CD14-positive monocyte (primary cell): Measurements from ENCODE around the gene PTPRD. TPM values are rescaled to one million over a fixed set of nuclear protein-coding genes. Genes with fewer than 3 reads are reported as not detected.

Experiments
- DNase-seq, 3 donors: peaks; one replicate each; pipeline ENCODE4 v3.0.0-alpha.2; 2011 to 2022
- H2AFZ ChIP-seq: 2 replicates; pipeline ENCODE4 v1.6.0; 2012; ENCODE audit warnings: mild to moderate bottlenecking, low read depth, low read length, inconsistent platforms; ENCODE audit not compliant: insufficient read depth, poor library complexity, severe bottlenecking
- H3K27ac ChIP-seq, 2 donors: 1 replicate in 1 of 2; 2 replicates in 1 of 2; pipeline ENCODE4 v1.5.1; 2012 to 2013; ENCODE audit warnings: low read length in 2 of 2, control low read depth in 1 of 2, inconsistent platforms in 1 of 2, low read depth in 1 of 2, mild to moderate bottlenecking in 1 of 2
- H3K27me3 ChIP-seq, 2 donors: one replicate each; pipeline versions ENCODE4 v1.6.0 to v1.6.1; 2011 to 2013; ENCODE audit warnings: low read length in 2 of 2; ENCODE audit not compliant: control insufficient read depth in 2 of 2, insufficient read depth in 2 of 2
- H3K36me3 ChIP-seq, 2 donors: replicated peaks in 1 of 2; 1 replicate in 1 of 2; 2 replicates in 1 of 2; pipeline versions ENCODE4 v1.5.1 to v1.6.1; 2012 to 2013; ENCODE audit warnings: low read length in 2 of 2, control low read depth in 1 of 2, inconsistent platforms in 1 of 2, mild to moderate bottlenecking in 1 of 2; ENCODE audit not compliant: insufficient read depth in 2 of 2, control insufficient read depth in 1 of 2
- H3K4me1 ChIP-seq, 2 donors: 1 replicate in 1 of 2; 2 replicates in 1 of 2; pipeline versions ENCODE4 v1.5.1 to v1.6.1; 2012 to 2013; ENCODE audit warnings: low read length in 2 of 2, control low read depth in 1 of 2, inconsistent platforms in 1 of 2, mild to moderate bottlenecking in 1 of 2, moderate library complexity in 1 of 2; ENCODE audit not compliant: insufficient read depth in 2 of 2, control insufficient read depth in 1 of 2
- H3K4me2 ChIP-seq: replicated peaks from 2 replicates; pipeline ENCODE3; 2012; ENCODE audit warnings: low read length, moderate library complexity, mild to moderate bottlenecking; ENCODE audit not compliant: poor library complexity, severe bottlenecking; ENCODE audit errors: extremely low read depth
- H3K4me3 ChIP-seq, 3 experiments: fragments of 200-600 bp in 1 of 3; sonication (generic) in 1 of 3; replicated peaks in 1 of 3; 1 replicate in 2 of 3; 2 replicates in 1 of 3; pipeline ENCODE4 v1.5.1; 2011 to 2013; ENCODE audit warnings: low read length in 3 of 3, mild to moderate bottlenecking in 3 of 3, control low read depth in 2 of 3, low read depth in 2 of 3, inconsistent platforms in 1 of 3, moderate library complexity in 1 of 3
- H3K79me2 ChIP-seq: 2 replicates; pipeline ENCODE4 v1.6.0; 2012; ENCODE audit warnings: mild to moderate bottlenecking, control low read depth, inconsistent platforms, low read length, moderate library complexity; ENCODE audit not compliant: insufficient read depth
- H3K9ac ChIP-seq: 2 replicates; pipeline ENCODE4 v1.6.0; 2017; ENCODE audit warnings: low read length, mild to moderate bottlenecking; ENCODE audit not compliant: insufficient read depth, poor library complexity, severe bottlenecking
- H3K9me3 ChIP-seq, 2 donors: replicated peaks in 1 of 2; 1 replicate in 1 of 2; 2 replicates in 1 of 2; pipeline versions ENCODE4 v1.5.1 to v1.6.1; 2012 to 2013; ENCODE audit warnings: low read length in 2 of 2, control low read depth in 1 of 2; ENCODE audit not compliant: control insufficient read depth in 1 of 2, insufficient read depth in 1 of 2
- H4K20me1 ChIP-seq: 2 replicates; pipeline ENCODE4 v1.6.0; 2012; ENCODE audit warnings: mild to moderate bottlenecking, low read length, control low read depth, moderate library complexity; ENCODE audit not compliant: insufficient read depth
- H3K27ac Mint-ChIP-seq, 7 donors: one replicate each; pipeline ENCODE4 v1.8.0; 2020; ENCODE audit warnings: mild to moderate bottlenecking in 7 of 7, mixed read lengths in 7 of 7, moderate library complexity in 6 of 7, inconsistent platforms in 2 of 7
- H3K27me3 Mint-ChIP-seq, 3 donors: one replicate each; pipeline ENCODE4 v1.8.0; 2021 to 2022; ENCODE audit warnings: low read depth in 3 of 3, mild to moderate bottlenecking in 3 of 3, mixed read lengths in 3 of 3, moderate library complexity in 3 of 3, inconsistent platforms in 1 of 3
- H3K36me3 Mint-ChIP-seq, 2 donors: one replicate each; pipeline ENCODE4 v1.8.0; 2020; ENCODE audit warnings: mixed read lengths in 2 of 2, inconsistent platforms in 1 of 2, mild to moderate bottlenecking in 1 of 2
- H3K4me1 Mint-ChIP-seq: one replicate; pipeline ENCODE4 v1.8.0; 2020; ENCODE audit warnings: mild to moderate bottlenecking, mixed read lengths
- H3K4me3 Mint-ChIP-seq, 2 donors: one replicate each; pipeline ENCODE4 v1.8.0; 2020; ENCODE audit warnings: mild to moderate bottlenecking in 2 of 2, mixed read lengths in 2 of 2, moderate library complexity in 1 of 2
- H3K9me3 Mint-ChIP-seq, 7 donors: one replicate each; pipeline ENCODE4 v1.8.0; 2020 to 2022; ENCODE audit warnings: mixed read lengths in 7 of 7, mild to moderate bottlenecking in 6 of 7, moderate library complexity in 6 of 7, inconsistent platforms in 2 of 7
- WGBS: methylation state at CpG from one replicate; pipeline ENCODE4 v1.1.5; 2013; ENCODE audit warnings: missing lambda C conversion rate; ENCODE audit not compliant: insufficient coverage; 5-methylcytosine and 5-hydroxymethylcytosine counted together
- intact Hi-C, 2 donors: fragments of 100-400 bp; cut with micrococcal nuclease; formaldehyde crosslinking; loops; one replicate each; pipeline versions ENCODE4 v1.15.0 to v1.15.1; 2023
- polyA plus RNA-seq, 3 donors: library from polyadenylated mRNA; depleted of rRNA in 1 of 3; unstranded in 2 of 3; stranded (reverse) in 1 of 3; fragments of 300-500 nt in 2 of 3; fragments of >200 nt in 1 of 3; fragmentation: Illumina TruSeq in 2 of 3; gene quantifications; 1 replicate in 2 of 3; 2 replicates in 1 of 3; pipeline ENCODE4 v1.2.3, GENCODE V29; 2012 to 2021
- TF ChIP-seq, protein P1 (sequence below): fragments of 200-600 bp; IDR thresholded peaks from one replicate; pipeline ENCODE4 v1.8.0; 2022; ENCODE audit warnings: antibody characterized with exemption, mild to moderate bottlenecking

PTPRD gene
- polyA plus RNA-seq, 3 donors: not detected

GRCh38 chr9:8879284-8879683 is 1733.5 kb downstream of the PTPRD start:
- Mint-ChIP-seq H3K4me3 (no peak overlapping the region), H3K9me3 (peaks cover 0 to 5% (median 0%) of the 10 kb centered on the region in 7 donors), H3K36me3 (no peaks in the 10 kb centered on the region), H3K27ac (no peak overlapping the region), H3K4me1 (no peaks in the 10 kb centered on the region), H3K27me3 (no peaks in the 10 kb centered on the region)
- intact Hi-C loops: no loop called here
- Histone ChIP-seq H3K27me3 (no peaks in the 10 kb centered on the region), H3K36me3 (no peaks in the 10 kb centered on the region), H3K4me1 (no peaks in the 10 kb centered on the region), H2AFZ (no peak overlapping the region), H3K4me2 (no peak overlapping the region), H4K20me1 (no peaks in the 10 kb centered on the region), H3K9me3 (no peaks in the 10 kb centered on the region), H3K4me3 (no peak overlapping the region), H3K79me2 (no peaks in the 10 kb centered on the region), H3K9ac (no peak overlapping the region), H3K27ac (no peak overlapping the region)
- no peak for DNase-seq
- TF ChIP-seq, protein P1, sequence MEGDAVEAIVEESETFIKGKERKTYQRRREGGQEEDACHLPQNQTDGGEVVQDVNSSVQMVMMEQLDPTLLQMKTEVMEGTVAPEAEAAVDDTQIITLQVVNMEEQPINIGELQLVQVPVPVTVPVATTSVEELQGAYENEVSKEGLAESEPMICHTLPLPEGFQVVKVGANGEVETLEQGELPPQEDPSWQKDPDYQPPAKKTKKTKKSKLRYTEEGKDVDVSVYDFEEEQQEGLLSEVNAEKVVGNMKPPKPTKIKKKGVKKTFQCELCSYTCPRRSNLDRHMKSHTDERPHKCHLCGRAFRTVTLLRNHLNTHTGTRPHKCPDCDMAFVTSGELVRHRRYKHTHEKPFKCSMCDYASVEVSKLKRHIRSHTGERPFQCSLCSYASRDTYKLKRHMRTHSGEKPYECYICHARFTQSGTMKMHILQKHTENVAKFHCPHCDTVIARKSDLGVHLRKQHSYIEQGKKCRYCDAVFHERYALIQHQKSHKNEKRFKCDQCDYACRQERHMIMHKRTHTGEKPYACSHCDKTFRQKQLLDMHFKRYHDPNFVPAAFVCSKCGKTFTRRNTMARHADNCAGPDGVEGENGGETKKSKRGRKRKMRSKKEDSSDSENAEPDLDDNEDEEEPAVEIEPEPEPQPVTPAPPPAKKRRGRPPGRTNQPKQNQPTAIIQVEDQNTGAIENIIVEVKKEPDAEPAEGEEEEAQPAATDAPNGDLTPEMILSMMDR: no peak
- no CpG with 5 or more reads among the region's 2 CpGs for WGBS

DNA sequence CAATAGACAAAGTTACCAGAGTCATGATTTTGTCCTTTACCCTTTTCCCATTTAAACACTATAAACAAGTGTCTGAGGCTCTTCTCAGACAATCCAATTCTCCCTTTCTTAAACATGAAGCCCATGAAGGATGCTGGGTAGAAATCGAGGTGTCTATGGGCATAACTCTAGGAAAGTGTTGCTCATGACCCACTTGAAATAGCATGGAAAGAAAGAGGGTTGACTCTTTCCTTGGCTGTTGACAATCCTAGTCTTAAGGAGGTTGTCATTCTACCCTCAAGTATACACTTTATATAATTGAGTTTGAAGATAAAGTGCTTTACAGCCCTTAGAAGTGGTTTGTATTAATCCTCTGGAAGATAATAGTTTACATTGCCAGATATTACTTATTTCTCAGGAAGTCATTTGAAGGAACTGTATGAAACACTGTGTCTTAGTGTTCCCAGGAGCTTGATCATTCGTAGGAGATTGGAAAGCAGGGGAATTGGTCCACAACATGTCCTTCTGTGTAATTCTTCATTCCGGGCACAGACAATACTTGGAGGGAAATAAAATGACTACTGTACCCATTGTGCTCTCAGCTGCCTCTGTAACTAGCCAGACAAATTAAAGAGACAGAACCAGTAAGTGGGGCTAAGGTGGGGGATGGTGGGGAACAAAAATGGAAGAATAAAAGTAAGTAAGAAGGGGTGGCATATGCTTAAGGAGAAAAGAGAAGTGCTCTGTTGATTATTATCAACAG is 1734.9 kb downstream of the PTPRD start:
- H3K9ac ChIP-seq: no peak overlapping the region
- no peak overlapping the region for H2AFZ ChIP-seq
- H4K20me1 ChIP-seq: no peaks in the 10 kb centered on the region
- no peak overlapping the region for H3K27ac ChIP-seq
- no peaks in the 10 kb centered on the region for H3K27me3 Mint-ChIP-seq
- H3K4me2 ChIP-seq: no peak overlapping the region
- no peaks in the 10 kb centered on the region for H3K36me3 ChIP-seq
- no peak for DNase-seq
- H3K4me3 ChIP-seq: no peak overlapping the region
- H3K27me3 ChIP-seq: no peaks in the 10 kb centered on the region
- H3K79me2 ChIP-seq: no peaks in the 10 kb centered on the region
- no peaks in the 10 kb centered on the region for H3K36me3 Mint-ChIP-seq
- TF ChIP-seq, protein P1: no peak
- WGBS: no CpG with 5 or more reads among the region's 3 CpGs
- no peak overlapping the region for H3K4me3 Mint-ChIP-seq
- intact Hi-C loops: no loop called here
- no peaks in the 10 kb centered on the region for H3K4me1 ChIP-seq
- no peaks in the 10 kb centered on the region for H3K4me1 Mint-ChIP-seq
- H3K27ac Mint-ChIP-seq: no peak overlapping the region
- no peaks in the 10 kb centered on the region for H3K9me3 ChIP-seq
- H3K9me3 Mint-ChIP-seq: peaks cover 0 to 5% (median 0%) of the 10 kb centered on the region in 7 donors
